ENCODE measurements around the gene FBXW10B.
A peak's percentile ranks its signal among the peaks of the same experiment; 100 is the strongest.
"Not testable (repeated sequence)": the region's sequence is repeated elsewhere in the genome, so short reads cannot be mapped to it uniquely, and the experiment has no call there.

Gene FBXW10B

GRCh38 chr17:15642014-15642413 lies 22.5 kb upstream of the FBXW10B start:
- not testable (repeated sequence) for DNase-seq (ENCODE audit: low read depth)

- not testable (repeated sequence) for DNase-seq (ENCODE audit: low read depth)
These were observed 11.5 kb upstream of the FBXW10B start for GRCh38 chr17:15630930-15631453.

GRCh38 chr17:15629991-15630390 lies 10.5 kb upstream of the FBXW10B start:
- DNase-seq (ENCODE audit: low read depth), result not testable (repeated sequence)

- DNase-seq (ENCODE audit: low read depth), result peak; percentile 70
These were observed 4.2 kb upstream of the FBXW10B start for GRCh38 chr17:15623661-15624209.

- not testable (repeated sequence) for DNase-seq (ENCODE audit: low read depth)
These were observed 3.8 kb upstream of the FBXW10B start for GRCh38 chr17:15623255-15623654.

GRCh38 chr17:15622124-15622523 lies 2.6 kb upstream of the FBXW10B start:
- not testable (repeated sequence) for DNase-seq (ENCODE audit: low read depth)

GRCh38 chr17:15616828-15617227 lies 2.7 kb downstream of the FBXW10B start:
- DNase-seq (ENCODE audit: low read depth), result not testable (repeated sequence)

- DNase-seq (ENCODE audit: low read depth), result not testable (repeated sequence)
These were observed 3.7 kb downstream of the FBXW10B start for GRCh38 chr17:15615850-15616249.

GRCh38 chr17:15613111-15613510 lies 6.4 kb downstream of the FBXW10B start:
- not testable (repeated sequence) for DNase-seq (ENCODE audit: low read depth)

- not testable (repeated sequence) for DNase-seq (ENCODE audit: low read depth)
These were observed 26.5 kb downstream of the FBXW10B start for GRCh38 chr17:15592960-15593359.

GRCh38 chr17:15591986-15592385 lies 27.5 kb downstream of the FBXW10B start:
- DNase-seq (ENCODE audit: low read depth), result not testable (repeated sequence)

- not testable (repeated sequence) for DNase-seq (ENCODE audit: low read depth)
These were observed 28.7 kb downstream of the FBXW10B start for GRCh38 chr17:15590844-15591243.

- DNase-seq (ENCODE audit: low read depth), result not testable (repeated sequence)
These were observed 29.7 kb downstream of the FBXW10B start for GRCh38 chr17:15589544-15590536.

- not testable (repeated sequence) for DNase-seq (ENCODE audit: low read depth)
These were observed 31.5 kb downstream of the FBXW10B start for GRCh38 chr17:15588017-15588416.

GRCh38 chr17:15583313-15583712 lies 36.2 kb downstream of the FBXW10B start:
- DNase-seq (ENCODE audit: low read depth), result not testable (repeated sequence)

- DNase-seq (ENCODE audit: low read depth), result not testable (repeated sequence)
These were observed 38.0 kb downstream of the FBXW10B start for GRCh38 chr17:15581462-15581861.

- not testable (repeated sequence) for DNase-seq (ENCODE audit: low read depth)
These were observed 42.7 kb downstream of the FBXW10B start for GRCh38 chr17:15576848-15577247.

GRCh38 chr17:15574660-15575059 lies 44.8 kb downstream of the FBXW10B start:
- not testable (repeated sequence) for DNase-seq (ENCODE audit: low read depth)

GRCh38 chr17:15573870-15574269 lies 45.6 kb downstream of the FBXW10B start:
- DNase-seq (ENCODE audit: low read depth), result not testable (repeated sequence)

Data from fibroblast of gingiva (primary cell).